ENCODE measurements around the gene CASP1.
A peak's percentile ranks its signal among the peaks of the same experiment; 100 is the strongest.

Gene CASP1

DNA sequence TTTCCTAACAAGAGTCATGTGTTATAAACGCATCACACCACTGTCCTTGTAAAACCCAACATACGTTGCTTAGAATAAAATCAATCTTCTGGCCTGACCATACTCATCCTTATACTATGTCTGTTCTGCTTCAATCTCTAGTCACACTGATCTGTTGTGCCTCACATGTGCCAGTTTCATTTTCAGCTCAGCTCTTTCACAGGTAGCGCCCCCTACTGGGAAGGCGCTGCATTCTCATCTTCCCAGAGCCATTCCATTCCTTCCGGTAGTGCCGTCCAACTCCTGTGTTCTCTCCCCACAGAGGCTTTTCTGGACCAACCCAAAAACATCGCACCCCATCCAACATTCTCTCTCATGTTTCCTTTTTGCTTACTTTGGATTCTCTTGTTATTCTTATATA, 34.1 kb downstream of the CASP1 start:
- H2BK12ac ChIP-seq (ENCODE audit: low read length in 2 of 2), result peak overlapping the region in 1 of 2 experiments; percentile 54
- H3K4me3 ChIP-seq (ENCODE audit: insufficient read depth in 1 of 2, low read depth in 1 of 2, low read length in 2 of 2), result no peak overlapping the region
- H2BK5ac ChIP-seq (ENCODE audit: low read depth, low read length, poor library complexity, severe bottlenecking), result no peak overlapping the region
- H3K4ac ChIP-seq (ENCODE audit: low read depth in 1 of 2, low read length in 2 of 2), result no peak overlapping the region
- 71% methylated on average over 7 of the region's 7 CpGs for WGBS
- H3K27me3 ChIP-seq (ENCODE audit: control insufficient read depth in 1 of 2, insufficient read depth in 1 of 2, low read length in 2 of 2), result no peaks in the 10 kb centered on the region
- no peak overlapping the region for H4K8ac ChIP-seq (ENCODE audit: low read length)
- H2AK5ac ChIP-seq (ENCODE audit: low read length, severe bottlenecking), result peak overlapping the region; percentile 87
- H3K36me3 ChIP-seq (ENCODE audit: control insufficient read depth in 1 of 2, insufficient read depth in 2 of 2, low read depth in 1 of 2, low read length in 2 of 2), result no peaks in the 10 kb centered on the region
- no peak overlapping the region for H2BK15ac ChIP-seq (ENCODE audit: low read depth, poor library complexity, severe bottlenecking)
- H4K91ac ChIP-seq (ENCODE audit: low read length), result no peak overlapping the region
- no peak overlapping the region for H3K4me2 ChIP-seq (ENCODE audit: low read length, poor library complexity, severe bottlenecking)
- H3K9ac ChIP-seq (ENCODE audit: low read length), result no peak overlapping the region
- no peak for DNase-seq
- no peaks in the 10 kb centered on the region for H3K9me3 ChIP-seq (ENCODE audit: control insufficient read depth, low read length)
- H3K18ac ChIP-seq (ENCODE audit: low read depth in 1 of 2, low read length in 2 of 2), result no peak overlapping the region
- H3K79me1 ChIP-seq (replicated peaks; ENCODE audit: low read length, poor library complexity, severe bottlenecking), result no peaks in the 10 kb centered on the region
- H2BK120ac ChIP-seq (ENCODE audit: low read depth, low read length), result no peak overlapping the region
- H3K14ac ChIP-seq (ENCODE audit: low read length in 2 of 2), result no peak overlapping the region
- peaks cover 2% of the 10 kb centered on the region for H3K4me1 ChIP-seq (ENCODE audit: control insufficient read depth, insufficient read depth, low read depth, low read length)
- H3K27ac ChIP-seq (ENCODE audit: low read length, poor library complexity, severe bottlenecking), result no peak overlapping the region
- H3K23ac ChIP-seq (ENCODE audit: low read length in 2 of 2), result no peak overlapping the region
- H2AFZ ChIP-seq (ENCODE audit: low read depth, low read length), result no peak overlapping the region

DNA sequence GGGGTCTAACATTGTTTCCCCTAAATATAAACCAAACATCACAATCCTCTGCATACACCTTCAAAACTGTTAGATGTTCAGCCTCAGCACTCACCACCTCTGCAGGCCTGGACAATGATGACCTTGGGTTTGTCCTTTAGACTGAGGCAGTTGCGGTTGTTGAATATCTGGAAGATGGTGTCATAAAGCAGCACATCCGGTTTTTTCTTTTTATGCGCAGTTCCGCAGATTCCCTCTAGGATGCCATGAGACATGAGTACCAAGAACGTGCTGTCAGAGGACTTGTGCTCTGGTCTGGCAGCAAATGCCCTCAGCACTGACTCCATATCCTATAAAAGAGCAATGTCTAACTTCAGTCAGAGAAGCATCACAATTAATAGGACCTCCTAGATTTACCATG, 34.8 kb downstream of the CASP1 start:
- Histone ChIP-seq H2BK120ac (ENCODE audit: low read depth, low read length) (no peak overlapping the region), H3K18ac (ENCODE audit: low read depth in 1 of 2, low read length in 2 of 2) (no peak overlapping the region), H3K9me3 (ENCODE audit: control insufficient read depth, low read length) (no peaks in the 10 kb centered on the region), H3K23ac (ENCODE audit: low read length in 2 of 2) (no peak overlapping the region), H2AFZ (ENCODE audit: low read depth, low read length) (no peak overlapping the region), H2BK12ac (ENCODE audit: low read length in 2 of 2) (no peak overlapping the region), H3K79me1 (replicated peaks; ENCODE audit: low read length, poor library complexity, severe bottlenecking) (no peaks in the 10 kb centered on the region), H4K8ac (ENCODE audit: low read length) (no peak overlapping the region), H3K4me2 (ENCODE audit: low read length, poor library complexity, severe bottlenecking) (no peak overlapping the region), H4K91ac (ENCODE audit: low read length) (no peak overlapping the region), H3K9ac (ENCODE audit: low read length) (no peak overlapping the region), H2BK15ac (ENCODE audit: low read depth, poor library complexity, severe bottlenecking) (no peak overlapping the region), H3K4ac (ENCODE audit: low read depth in 1 of 2, low read length in 2 of 2) (no peak overlapping the region), H3K4me3 (ENCODE audit: insufficient read depth in 1 of 2, low read depth in 1 of 2, low read length in 2 of 2) (no peak overlapping the region), H3K14ac (ENCODE audit: low read length in 2 of 2) (no peak overlapping the region), H2AK5ac (ENCODE audit: low read length, severe bottlenecking) (no peak overlapping the region), H3K4me1 (ENCODE audit: control insufficient read depth, insufficient read depth, low read depth, low read length) (no peaks in the 10 kb centered on the region), H3K27ac (ENCODE audit: low read length, poor library complexity, severe bottlenecking) (no peak overlapping the region), H3K36me3 (ENCODE audit: control insufficient read depth in 1 of 2, insufficient read depth in 2 of 2, low read depth in 1 of 2, low read length in 2 of 2) (no peaks in the 10 kb centered on the region), H2BK5ac (ENCODE audit: low read depth, low read length, poor library complexity, severe bottlenecking) (no peak overlapping the region), H3K27me3 (ENCODE audit: control insufficient read depth in 1 of 2, insufficient read depth in 1 of 2, low read length in 2 of 2) (no peaks in the 10 kb centered on the region)
- DNase-seq, result peak; percentile 23
- WGBS, result 90% methylated on average over 5 of the region's 5 CpGs

DNA sequence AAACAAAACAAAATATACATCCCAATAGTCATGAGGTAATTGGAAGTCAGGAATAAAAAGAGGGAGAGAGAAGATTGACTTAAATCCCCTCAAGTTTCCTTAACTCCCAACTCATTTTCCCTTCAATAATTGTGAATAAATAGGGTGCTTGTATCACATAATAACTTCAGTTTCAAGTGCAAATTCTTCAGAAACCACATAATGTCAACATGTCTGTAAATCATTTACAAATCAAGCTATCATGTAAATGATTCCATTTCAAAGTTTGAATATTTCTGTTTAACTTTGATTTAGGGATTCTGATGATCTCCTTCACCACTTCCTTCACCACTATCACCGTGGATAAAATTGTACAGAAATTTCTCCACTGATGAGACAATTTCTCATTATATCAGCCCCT, 35.2 kb downstream of the CASP1 start:
- no peaks in the 10 kb centered on the region for H3K27me3 ChIP-seq (ENCODE audit: control insufficient read depth in 1 of 2, insufficient read depth in 1 of 2, low read length in 2 of 2)
- no peak overlapping the region for H2BK5ac ChIP-seq (ENCODE audit: low read depth, low read length, poor library complexity, severe bottlenecking)
- no peak overlapping the region for H3K4me2 ChIP-seq (ENCODE audit: low read length, poor library complexity, severe bottlenecking)
- H3K79me1 ChIP-seq (replicated peaks; ENCODE audit: low read length, poor library complexity, severe bottlenecking), result no peaks in the 10 kb centered on the region
- no peaks in the 10 kb centered on the region for H3K36me3 ChIP-seq (ENCODE audit: control insufficient read depth in 1 of 2, insufficient read depth in 2 of 2, low read depth in 1 of 2, low read length in 2 of 2)
- no peak overlapping the region for H3K14ac ChIP-seq (ENCODE audit: low read length in 2 of 2)
- no peak overlapping the region for H2AK5ac ChIP-seq (ENCODE audit: low read length, severe bottlenecking)
- no peaks in the 10 kb centered on the region for H3K4me1 ChIP-seq (ENCODE audit: control insufficient read depth, insufficient read depth, low read depth, low read length)
- WGBS, result no CpG with 5 or more reads among the region's 1 CpG
- H3K18ac ChIP-seq (ENCODE audit: low read depth in 1 of 2, low read length in 2 of 2), result no peak overlapping the region
- H3K9ac ChIP-seq (ENCODE audit: low read length), result no peak overlapping the region
- no peak overlapping the region for H3K23ac ChIP-seq (ENCODE audit: low read length in 2 of 2)
- H4K8ac ChIP-seq (ENCODE audit: low read length), result no peak overlapping the region
- H3K4ac ChIP-seq (ENCODE audit: low read depth in 1 of 2, low read length in 2 of 2), result no peak overlapping the region
- no peak overlapping the region for H3K27ac ChIP-seq (ENCODE audit: low read length, poor library complexity, severe bottlenecking)
- H2BK120ac ChIP-seq (ENCODE audit: low read depth, low read length), result no peak overlapping the region
- H3K9me3 ChIP-seq (ENCODE audit: control insufficient read depth, low read length), result no peaks in the 10 kb centered on the region
- H2BK12ac ChIP-seq (ENCODE audit: low read length in 2 of 2), result no peak overlapping the region
- no peak overlapping the region for H2BK15ac ChIP-seq (ENCODE audit: low read depth, poor library complexity, severe bottlenecking)
- no peak overlapping the region for H2AFZ ChIP-seq (ENCODE audit: low read depth, low read length)
- H3K4me3 ChIP-seq (ENCODE audit: insufficient read depth in 1 of 2, low read depth in 1 of 2, low read length in 2 of 2), result no peak overlapping the region
- H4K91ac ChIP-seq (ENCODE audit: low read length), result no peak overlapping the region
- DNase-seq, result peak; percentile 19

DNA sequence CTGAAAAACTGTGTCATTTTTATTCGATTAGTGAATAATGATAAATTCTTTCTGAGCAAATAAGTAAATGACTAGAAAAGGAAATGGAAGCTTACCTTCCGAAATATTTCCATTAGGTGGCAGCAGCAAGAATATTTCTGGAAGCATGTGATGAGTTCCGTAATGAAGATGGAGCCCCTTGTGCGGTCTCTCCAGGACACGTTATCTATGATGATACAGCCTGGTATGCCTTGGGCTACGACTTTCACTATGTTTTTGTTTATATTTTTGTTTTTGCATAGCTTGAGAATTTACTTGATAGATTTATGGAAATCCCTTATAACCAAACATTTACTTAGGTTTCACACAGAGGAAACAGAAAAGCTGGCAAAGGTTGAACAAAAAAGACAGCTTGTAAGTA, 37.7 kb downstream of the CASP1 start:
- Histone ChIP-seq H2BK120ac (ENCODE audit: low read depth, low read length) (no peak overlapping the region), H2AK5ac (ENCODE audit: low read length, severe bottlenecking) (no peak overlapping the region)

More for the DNA sequence above, 37.7 kb downstream of the CASP1 start:
- H3K27ac ChIP-seq (ENCODE audit: low read length, poor library complexity, severe bottlenecking), result no peak overlapping the region
- no peak overlapping the region for H4K91ac ChIP-seq (ENCODE audit: low read length)
- H3K79me1 ChIP-seq (replicated peaks; ENCODE audit: low read length, poor library complexity, severe bottlenecking), result no peaks in the 10 kb centered on the region
- H3K18ac ChIP-seq (ENCODE audit: low read depth in 1 of 2, low read length in 2 of 2), result no peak overlapping the region
- H2AFZ ChIP-seq (ENCODE audit: low read depth, low read length), result no peak overlapping the region
- H4K8ac ChIP-seq (ENCODE audit: low read length), result no peak overlapping the region
- no peak overlapping the region for H3K9ac ChIP-seq (ENCODE audit: low read length)
- peak; percentile 70 for DNase-seq
- no peak overlapping the region for H2BK12ac ChIP-seq (ENCODE audit: low read length in 2 of 2)
- no peaks in the 10 kb centered on the region for H3K4me1 ChIP-seq (ENCODE audit: control insufficient read depth, insufficient read depth, low read depth, low read length)
- WGBS, result 74% methylated on average over 5 of the region's 6 CpGs
- H3K27me3 ChIP-seq (ENCODE audit: control insufficient read depth in 1 of 2, insufficient read depth in 1 of 2, low read length in 2 of 2), result no peaks in the 10 kb centered on the region
- no peak overlapping the region for H2BK15ac ChIP-seq (ENCODE audit: low read depth, poor library complexity, severe bottlenecking)
- H3K4me3 ChIP-seq (ENCODE audit: insufficient read depth in 1 of 2, low read depth in 1 of 2, low read length in 2 of 2), result no peak overlapping the region
- H3K14ac ChIP-seq (ENCODE audit: low read length in 2 of 2), result no peak overlapping the region
- no peaks in the 10 kb centered on the region for H3K9me3 ChIP-seq (ENCODE audit: control insufficient read depth, low read length)
- H3K4ac ChIP-seq (ENCODE audit: low read depth in 1 of 2, low read length in 2 of 2), result no peak overlapping the region
- no peak overlapping the region for H3K23ac ChIP-seq (ENCODE audit: low read length in 2 of 2)
- no peaks in the 10 kb centered on the region for H3K36me3 ChIP-seq (ENCODE audit: control insufficient read depth in 1 of 2, insufficient read depth in 2 of 2, low read depth in 1 of 2, low read length in 2 of 2)
- no peak overlapping the region for H3K4me2 ChIP-seq (ENCODE audit: low read length, poor library complexity, severe bottlenecking)
- no peak overlapping the region for H2BK5ac ChIP-seq (ENCODE audit: low read depth, low read length, poor library complexity, severe bottlenecking)
